ENCODE measurements around the gene YJEFN3.

YJEFN3 gene

GRCh38 chr19:19542507-19542906 is 13.8 kb downstream of the YJEFN3 start:
- Histone ChIP-seq H3K9ac (ENCODE audit: low read depth, low read length, poor library complexity, severe bottlenecking) (no peak overlapping the region), H2AFZ (ENCODE audit: low read length) (no peak overlapping the region), H3K36me3 (ENCODE audit: insufficient read depth, low read length) (no peaks in the 10 kb centered on the region), H3K9me2 (replicated peaks; ENCODE audit: low read depth, low read length) (no peaks in the 10 kb centered on the region), H3K9me3 (ENCODE audit: insufficient read depth, low read depth, low read length) (no peaks in the 10 kb centered on the region), H3K27me3 (ENCODE audit: insufficient read depth, low read length, poor library complexity, severe bottlenecking) (no peaks in the 10 kb centered on the region), H3K4me1 (ENCODE audit: insufficient read depth, low read length, poor library complexity, severe bottlenecking) (no peaks in the 10 kb centered on the region), H3K79me2 (ENCODE audit: insufficient read depth, low read length) (no peaks in the 10 kb centered on the region), H3K4me3 (ENCODE audit: low read length, poor library complexity, severe bottlenecking) (no peak overlapping the region), H3F3A (ENCODE audit: low read depth) (no peaks in the 10 kb centered on the region), H3K4me2 (ENCODE audit: low read depth, low read length, poor library complexity, severe bottlenecking) (no peak overlapping the region), H4K20me1 (ENCODE audit: insufficient read depth, low read length, poor library complexity, severe bottlenecking) (no peaks in the 10 kb centered on the region)
- TF ChIP-seq EZH2phosphoT487 (IDR thresholded peaks at IDR 0.05; ENCODE audit: borderline replicate concordance) = no peak
- TF ChIP-seq, protein P1, sequence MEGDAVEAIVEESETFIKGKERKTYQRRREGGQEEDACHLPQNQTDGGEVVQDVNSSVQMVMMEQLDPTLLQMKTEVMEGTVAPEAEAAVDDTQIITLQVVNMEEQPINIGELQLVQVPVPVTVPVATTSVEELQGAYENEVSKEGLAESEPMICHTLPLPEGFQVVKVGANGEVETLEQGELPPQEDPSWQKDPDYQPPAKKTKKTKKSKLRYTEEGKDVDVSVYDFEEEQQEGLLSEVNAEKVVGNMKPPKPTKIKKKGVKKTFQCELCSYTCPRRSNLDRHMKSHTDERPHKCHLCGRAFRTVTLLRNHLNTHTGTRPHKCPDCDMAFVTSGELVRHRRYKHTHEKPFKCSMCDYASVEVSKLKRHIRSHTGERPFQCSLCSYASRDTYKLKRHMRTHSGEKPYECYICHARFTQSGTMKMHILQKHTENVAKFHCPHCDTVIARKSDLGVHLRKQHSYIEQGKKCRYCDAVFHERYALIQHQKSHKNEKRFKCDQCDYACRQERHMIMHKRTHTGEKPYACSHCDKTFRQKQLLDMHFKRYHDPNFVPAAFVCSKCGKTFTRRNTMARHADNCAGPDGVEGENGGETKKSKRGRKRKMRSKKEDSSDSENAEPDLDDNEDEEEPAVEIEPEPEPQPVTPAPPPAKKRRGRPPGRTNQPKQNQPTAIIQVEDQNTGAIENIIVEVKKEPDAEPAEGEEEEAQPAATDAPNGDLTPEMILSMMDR (conservative IDR thresholded peaks at IDR 0.05; ENCODE audit: low read length) = no peak

- H3K4me2 ChIP-seq (ENCODE audit: low read depth, low read length, poor library complexity, severe bottlenecking) = no peak overlapping the region
- no peak overlapping the region for H3K4me3 ChIP-seq (ENCODE audit: low read length, poor library complexity, severe bottlenecking)
- H3K36me3 ChIP-seq (ENCODE audit: insufficient read depth, low read length) = no peaks in the 10 kb centered on the region
- H2AFZ ChIP-seq (ENCODE audit: low read length) = no peak overlapping the region
- no peaks in the 10 kb centered on the region for H3K9me2 ChIP-seq (replicated peaks; ENCODE audit: low read depth, low read length)
- TF ChIP-seq, protein P1 (conservative IDR thresholded peaks at IDR 0.05; ENCODE audit: low read length) = no peak
- no peak for TF ChIP-seq EZH2phosphoT487 (IDR thresholded peaks at IDR 0.05; ENCODE audit: borderline replicate concordance)
- H3F3A ChIP-seq (ENCODE audit: low read depth) = no peaks in the 10 kb centered on the region
- H3K4me1 ChIP-seq (ENCODE audit: insufficient read depth, low read length, poor library complexity, severe bottlenecking) = no peaks in the 10 kb centered on the region
- H3K79me2 ChIP-seq (ENCODE audit: insufficient read depth, low read length) = no peaks in the 10 kb centered on the region
- no peak overlapping the region for H3K9ac ChIP-seq (ENCODE audit: low read depth, low read length, poor library complexity, severe bottlenecking)
- no peaks in the 10 kb centered on the region for H4K20me1 ChIP-seq (ENCODE audit: insufficient read depth, low read length, poor library complexity, severe bottlenecking)
- H3K27me3 ChIP-seq (ENCODE audit: insufficient read depth, low read length, poor library complexity, severe bottlenecking) = no peaks in the 10 kb centered on the region
- H3K9me3 ChIP-seq (ENCODE audit: insufficient read depth, low read depth, low read length) = no peaks in the 10 kb centered on the region
Measured at GRCh38 chr19:19543101-19543500, 14.4 kb downstream of the YJEFN3 start.

- Histone ChIP-seq H3F3A (ENCODE audit: low read depth) (no peaks in the 10 kb centered on the region), H3K9me2 (replicated peaks; ENCODE audit: low read depth, low read length) (no peaks in the 10 kb centered on the region), H3K9me3 (ENCODE audit: insufficient read depth, low read depth, low read length) (no peaks in the 10 kb centered on the region), H3K4me2 (ENCODE audit: low read depth, low read length, poor library complexity, severe bottlenecking) (no peak overlapping the region), H2AFZ (ENCODE audit: low read length) (no peak overlapping the region), H3K36me3 (ENCODE audit: insufficient read depth, low read length) (no peaks in the 10 kb centered on the region), H3K27me3 (ENCODE audit: insufficient read depth, low read length, poor library complexity, severe bottlenecking) (no peaks in the 10 kb centered on the region), H3K4me1 (ENCODE audit: insufficient read depth, low read length, poor library complexity, severe bottlenecking) (no peaks in the 10 kb centered on the region), H3K9ac (ENCODE audit: low read depth, low read length, poor library complexity, severe bottlenecking) (no peak overlapping the region), H3K4me3 (ENCODE audit: low read length, poor library complexity, severe bottlenecking) (no peak overlapping the region), H4K20me1 (ENCODE audit: insufficient read depth, low read length, poor library complexity, severe bottlenecking) (no peaks in the 10 kb centered on the region), H3K79me2 (ENCODE audit: insufficient read depth, low read length) (no peaks in the 10 kb centered on the region)
- TF ChIP-seq, protein P1 (conservative IDR thresholded peaks at IDR 0.05; ENCODE audit: low read length) = no peak
Measured at GRCh38 chr19:19543640-19544039, 14.9 kb downstream of the YJEFN3 start.

Measured in Loucy (cell line).